ENCODE data around the gene MON1A.

The MON1A gene

DNA sequence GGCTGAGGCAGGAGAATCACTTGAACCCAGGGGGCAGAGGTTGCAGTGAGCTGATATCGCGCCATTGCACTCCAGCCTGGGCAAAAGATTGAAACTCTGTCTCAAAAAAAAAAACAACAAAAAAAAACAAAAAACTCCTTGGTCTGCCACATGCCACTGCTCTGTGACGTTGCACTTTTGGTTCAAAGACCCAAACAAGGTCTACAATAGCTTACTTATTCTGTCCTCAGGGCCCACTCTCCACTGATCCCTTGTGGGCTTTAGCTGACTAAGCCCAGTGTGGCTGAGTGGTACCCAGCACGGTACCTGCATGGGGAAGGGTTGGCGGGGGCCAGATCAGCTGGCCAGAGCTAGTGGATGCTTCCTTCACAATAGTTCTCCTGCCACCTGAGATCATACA is 1.8 kb downstream of the MON1A start:
- H2AFZ ChIP-seq (ENCODE audit: low read depth, low read length) = no peak overlapping the region
- no peak overlapping the region for H2BK5ac ChIP-seq (ENCODE audit: low read depth, low read length, poor library complexity, severe bottlenecking)
- peaks cover 0 to 7% of the 10 kb centered on the region in 2 experiments for H3K36me3 ChIP-seq (ENCODE audit: control insufficient read depth in 1 of 2, insufficient read depth in 2 of 2, low read depth in 1 of 2, low read length in 2 of 2)
- H4K91ac ChIP-seq (ENCODE audit: low read length) = no peak overlapping the region
- H2BK120ac ChIP-seq (ENCODE audit: low read depth, low read length) = no peak overlapping the region
- H3K4me3 ChIP-seq (ENCODE audit: insufficient read depth in 1 of 2, low read depth in 1 of 2, low read length in 2 of 2) = no peak overlapping the region
- no peak overlapping the region for H2AK5ac ChIP-seq (ENCODE audit: low read length, severe bottlenecking)
- H2BK15ac ChIP-seq (ENCODE audit: low read depth, poor library complexity, severe bottlenecking) = no peak overlapping the region
- H3K9ac ChIP-seq (ENCODE audit: low read length) = no peak overlapping the region
- H3K9me3 ChIP-seq (ENCODE audit: control insufficient read depth, low read length) = no peaks in the 10 kb centered on the region
- H2BK12ac ChIP-seq (ENCODE audit: low read length in 2 of 2) = no peak overlapping the region
- H3K14ac ChIP-seq (ENCODE audit: low read length in 2 of 2) = no peak overlapping the region
- no peaks in the 10 kb centered on the region for H3K27me3 ChIP-seq (ENCODE audit: control insufficient read depth in 1 of 2, insufficient read depth in 1 of 2, low read length in 2 of 2)
- peaks cover 8% of the 10 kb centered on the region for H3K79me1 ChIP-seq (replicated peaks; ENCODE audit: low read length, poor library complexity, severe bottlenecking)
- DNase-seq = no peak
- H4K8ac ChIP-seq (ENCODE audit: low read length) = no peak overlapping the region
- H3K4ac ChIP-seq (ENCODE audit: low read depth in 1 of 2, low read length in 2 of 2) = no peak overlapping the region
- H3K4me2 ChIP-seq (ENCODE audit: low read length, poor library complexity, severe bottlenecking) = no peak overlapping the region
- no peak overlapping the region for H3K27ac ChIP-seq (ENCODE audit: low read length, poor library complexity, severe bottlenecking)
- H3K23ac ChIP-seq (ENCODE audit: low read length in 2 of 2) = no peak overlapping the region
- 99% methylated on average over 5 of the region's 5 CpGs for WGBS
- H3K18ac ChIP-seq (ENCODE audit: low read depth in 1 of 2, low read length in 2 of 2) = no peak overlapping the region
- peaks cover 8% of the 10 kb centered on the region for H3K4me1 ChIP-seq (ENCODE audit: control insufficient read depth, insufficient read depth, low read depth, low read length)

DNA sequence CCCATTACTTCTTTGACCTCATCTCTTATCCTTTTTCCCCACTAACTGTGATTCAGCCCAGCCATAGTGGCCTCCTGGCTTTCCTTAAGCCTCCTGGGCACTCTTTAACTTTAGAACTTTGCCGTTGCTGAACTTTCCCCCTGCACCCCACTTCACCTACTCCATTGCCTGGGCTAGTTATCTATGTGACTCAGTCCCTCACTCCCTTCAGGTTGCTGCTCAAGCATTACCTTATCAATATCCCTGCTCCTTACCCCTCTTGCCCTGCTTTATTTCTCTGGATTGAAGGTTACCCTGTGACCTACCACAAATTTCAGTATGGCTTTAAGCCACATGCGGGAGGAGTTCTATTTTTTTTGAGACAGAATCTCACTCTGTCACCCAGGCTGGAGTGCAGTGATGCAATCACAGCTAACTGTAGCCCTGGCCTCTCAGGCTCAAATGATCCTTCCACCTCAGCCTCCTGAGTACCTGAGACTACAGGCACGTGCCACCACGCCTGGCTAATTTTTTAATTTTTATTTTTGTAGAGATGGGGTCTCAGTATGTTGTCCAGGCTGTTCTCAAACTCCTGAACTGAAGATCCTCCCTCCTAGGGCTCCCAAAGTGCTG is 3.4 kb downstream of the MON1A start:
- H2AFZ ChIP-seq (ENCODE audit: low read depth, low read length) = no peak overlapping the region
- H3K27me3 ChIP-seq (ENCODE audit: control insufficient read depth in 1 of 2, insufficient read depth in 1 of 2, low read length in 2 of 2) = no peaks in the 10 kb centered on the region
- 99% methylated on average over 2 of the region's 4 CpGs for WGBS

DNA sequence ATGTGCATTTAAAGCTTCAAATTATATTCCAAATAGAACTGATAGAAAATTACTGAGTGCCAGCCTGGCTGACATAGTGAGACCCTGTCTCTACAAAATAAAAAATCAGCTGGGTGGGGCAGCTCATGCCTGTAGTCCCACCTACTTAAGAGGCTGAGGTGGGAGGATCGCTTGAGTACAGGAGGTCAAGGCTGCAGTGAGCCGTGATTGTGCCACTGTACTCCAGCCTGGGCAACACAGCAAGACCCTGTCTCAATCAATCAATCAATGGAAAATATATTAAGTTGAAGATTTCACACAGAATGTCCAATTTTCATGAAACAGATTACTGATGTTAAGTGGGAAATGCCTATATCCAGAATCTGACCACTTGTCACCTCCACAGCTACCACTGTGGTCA is 4.1 kb downstream of the MON1A start:
- H3K36me3 ChIP-seq (ENCODE audit: control insufficient read depth in 1 of 2, insufficient read depth in 2 of 2, low read depth in 1 of 2, low read length in 2 of 2) = peaks cover 0 to 7% of the 10 kb centered on the region in 2 experiments
- no peak overlapping the region for H2BK5ac ChIP-seq (ENCODE audit: low read depth, low read length, poor library complexity, severe bottlenecking)
- H3K9me3 ChIP-seq (ENCODE audit: control insufficient read depth, low read length) = no peaks in the 10 kb centered on the region
- H3K4ac ChIP-seq (ENCODE audit: low read depth in 1 of 2, low read length in 2 of 2) = no peak overlapping the region
- no peak overlapping the region for H3K4me3 ChIP-seq (ENCODE audit: insufficient read depth in 1 of 2, low read depth in 1 of 2, low read length in 2 of 2)
- H2BK120ac ChIP-seq (ENCODE audit: low read depth, low read length) = no peak overlapping the region
- H3K18ac ChIP-seq (ENCODE audit: low read depth in 1 of 2, low read length in 2 of 2) = no peak overlapping the region
- no peak overlapping the region for H2BK12ac ChIP-seq (ENCODE audit: low read length in 2 of 2)
- H3K4me2 ChIP-seq (ENCODE audit: low read length, poor library complexity, severe bottlenecking) = no peak overlapping the region
- no peak for DNase-seq
- H3K14ac ChIP-seq (ENCODE audit: low read length in 2 of 2) = no peak overlapping the region
- no peaks in the 10 kb centered on the region for H3K27me3 ChIP-seq (ENCODE audit: control insufficient read depth in 1 of 2, insufficient read depth in 1 of 2, low read length in 2 of 2)
- H2AK5ac ChIP-seq (ENCODE audit: low read length, severe bottlenecking) = no peak overlapping the region
- H3K27ac ChIP-seq (ENCODE audit: low read length, poor library complexity, severe bottlenecking) = no peak overlapping the region
- no CpG with 5 or more reads among the region's 2 CpGs for WGBS
- peaks cover 8% of the 10 kb centered on the region for H3K4me1 ChIP-seq (ENCODE audit: control insufficient read depth, insufficient read depth, low read depth, low read length)
- no peak overlapping the region for H3K9ac ChIP-seq (ENCODE audit: low read length)
- no peak overlapping the region for H2AFZ ChIP-seq (ENCODE audit: low read depth, low read length)
- H4K8ac ChIP-seq (ENCODE audit: low read length) = no peak overlapping the region
- no peak overlapping the region for H4K91ac ChIP-seq (ENCODE audit: low read length)
- H2BK15ac ChIP-seq (ENCODE audit: low read depth, poor library complexity, severe bottlenecking) = no peak overlapping the region
- H3K79me1 ChIP-seq (replicated peaks; ENCODE audit: low read length, poor library complexity, severe bottlenecking) = peaks cover 10% of the 10 kb centered on the region
- H3K23ac ChIP-seq (ENCODE audit: low read length in 2 of 2) = no peak overlapping the region

More for the DNA sequence above, 3.4 kb downstream of the MON1A start:
- Histone ChIP-seq H4K8ac (ENCODE audit: low read length) (no peak overlapping the region), H3K4me2 (ENCODE audit: low read length, poor library complexity, severe bottlenecking) (no peak overlapping the region), H3K9ac (ENCODE audit: low read length) (no peak overlapping the region), H2BK120ac (ENCODE audit: low read depth, low read length) (no peak overlapping the region), H2BK12ac (ENCODE audit: low read length in 2 of 2) (no peak overlapping the region), H3K23ac (ENCODE audit: low read length in 2 of 2) (peak overlapping the region in 1 of 2 experiments; percentile 53), H3K4ac (ENCODE audit: low read depth in 1 of 2, low read length in 2 of 2) (no peak overlapping the region), H3K4me3 (ENCODE audit: insufficient read depth in 1 of 2, low read depth in 1 of 2, low read length in 2 of 2) (no peak overlapping the region), H3K27ac (ENCODE audit: low read length, poor library complexity, severe bottlenecking) (no peak overlapping the region), H3K9me3 (ENCODE audit: control insufficient read depth, low read length) (no peaks in the 10 kb centered on the region), H2BK15ac (ENCODE audit: low read depth, poor library complexity, severe bottlenecking) (no peak overlapping the region), H2AK5ac (ENCODE audit: low read length, severe bottlenecking) (no peak overlapping the region), H3K14ac (ENCODE audit: low read length in 2 of 2) (no peak overlapping the region), H3K18ac (ENCODE audit: low read depth in 1 of 2, low read length in 2 of 2) (no peak overlapping the region), H3K79me1 (replicated peaks; ENCODE audit: low read length, poor library complexity, severe bottlenecking) (peaks cover 8% of the 10 kb centered on the region), H3K4me1 (ENCODE audit: control insufficient read depth, insufficient read depth, low read depth, low read length) (peaks cover 8% of the 10 kb centered on the region), H4K91ac (ENCODE audit: low read length) (no peak overlapping the region), H2BK5ac (ENCODE audit: low read depth, low read length, poor library complexity, severe bottlenecking) (no peak overlapping the region), H3K36me3 (ENCODE audit: control insufficient read depth in 1 of 2, insufficient read depth in 2 of 2, low read depth in 1 of 2, low read length in 2 of 2) (peaks cover 0 to 7% of the 10 kb centered on the region in 2 experiments)
- no peak for DNase-seq

DNA sequence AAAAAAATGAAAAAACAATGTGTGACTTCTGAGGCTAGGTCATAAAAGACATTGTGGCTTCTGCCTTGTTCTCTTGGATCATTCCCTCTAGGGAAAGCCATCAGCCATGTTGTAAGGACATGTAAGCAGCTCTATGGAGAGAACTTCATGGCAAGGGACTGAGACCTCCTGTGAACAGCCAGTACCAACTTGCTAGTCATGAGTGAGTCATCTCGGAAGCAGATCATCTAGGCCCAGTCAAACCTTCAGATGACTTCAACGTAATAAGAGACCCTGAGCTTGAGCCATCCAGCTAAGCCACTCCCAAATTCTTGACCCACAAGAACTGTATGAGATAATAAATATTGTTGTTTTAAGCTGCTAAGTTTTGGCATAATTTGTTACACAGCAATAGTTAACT is 4.9 kb downstream of the MON1A start:
- Histone ChIP-seq H3K9me3 (ENCODE audit: control insufficient read depth, low read length) (no peaks in the 10 kb centered on the region), H3K4me3 (ENCODE audit: insufficient read depth in 1 of 2, low read depth in 1 of 2, low read length in 2 of 2) (no peak overlapping the region), H2AFZ (ENCODE audit: low read depth, low read length) (no peak overlapping the region), H2BK120ac (ENCODE audit: low read depth, low read length) (no peak overlapping the region), H3K9ac (ENCODE audit: low read length) (peak overlapping the region; percentile 2), H3K27me3 (ENCODE audit: control insufficient read depth in 1 of 2, insufficient read depth in 1 of 2, low read length in 2 of 2) (no peaks in the 10 kb centered on the region), H2AK5ac (ENCODE audit: low read length, severe bottlenecking) (no peak overlapping the region), H2BK15ac (ENCODE audit: low read depth, poor library complexity, severe bottlenecking) (no peak overlapping the region), H4K8ac (ENCODE audit: low read length) (peak overlapping the region; percentile 55), H2BK12ac (ENCODE audit: low read length in 2 of 2) (peak overlapping the region in 1 of 2 experiments; percentile 42), H3K36me3 (ENCODE audit: control insufficient read depth in 1 of 2, insufficient read depth in 2 of 2, low read depth in 1 of 2, low read length in 2 of 2) (peaks cover 0 to 7% of the 10 kb centered on the region in 2 experiments), H3K4ac (ENCODE audit: low read depth in 1 of 2, low read length in 2 of 2) (no peak overlapping the region), H3K23ac (ENCODE audit: low read length in 2 of 2) (no peak overlapping the region), H4K91ac (ENCODE audit: low read length) (no peak overlapping the region), H3K79me1 (replicated peaks; ENCODE audit: low read length, poor library complexity, severe bottlenecking) (peaks cover 11% of the 10 kb centered on the region), H3K27ac (ENCODE audit: low read length, poor library complexity, severe bottlenecking) (no peak overlapping the region), H3K4me2 (ENCODE audit: low read length, poor library complexity, severe bottlenecking) (no peak overlapping the region), H3K14ac (ENCODE audit: low read length in 2 of 2) (no peak overlapping the region), H2BK5ac (ENCODE audit: low read depth, low read length, poor library complexity, severe bottlenecking) (no peak overlapping the region), H3K4me1 (ENCODE audit: control insufficient read depth, insufficient read depth, low read depth, low read length) (peaks cover 8% of the 10 kb centered on the region), H3K18ac (ENCODE audit: low read depth in 1 of 2, low read length in 2 of 2) (no peak overlapping the region)
- peak; percentile 67 for DNase-seq
- WGBS = 17% methylated on average over 1 of the region's 2 CpGs

Data from mesenchymal stem cell (in vitro differentiated cells and primary cell).